Measurements from ENCODE around the gene PRRG2. TPM values are rescaled to one million over a fixed set of nuclear protein-coding genes. Genes with fewer than 3 reads are reported as not detected.

Gene PRRG2
- total RNA-seq, 1 donor from 2014 or later = 0.84 TPM

- intact Hi-C loops (cut with micrococcal nuclease) = no loop called here
- Mint-ChIP-seq H3K36me3 (ENCODE audit: low read depth) (peaks cover 14% of the 10 kb centered on the region), H3K27ac (peak overlapping the region; percentile 62), H3K4me1 (ENCODE audit: low read depth) (peaks cover 35% of the 10 kb centered on the region), H3K9me3 (no peaks in the 10 kb centered on the region), H3K4me3 (ENCODE audit: low read depth) (no peak overlapping the region), H3K27me3 (ENCODE audit: low read depth) (no peaks in the 10 kb centered on the region)
- no peak for DNase-seq (ENCODE audit: low spot score)
These were observed 32.1 kb upstream of the PRRG2 start for GRCh38 chr19:49549045-49549444.

GRCh38 chr19:49551531-49551930 lies 29.6 kb upstream of the PRRG2 start:
- Mint-ChIP-seq H3K9me3 (no peaks in the 10 kb centered on the region), H3K4me3 (ENCODE audit: low read depth) (no peak overlapping the region), H3K27ac (peak overlapping the region; percentile 46), H3K4me1 (ENCODE audit: low read depth) (peaks cover 45% of the 10 kb centered on the region), H3K36me3 (ENCODE audit: low read depth) (peaks cover 33% of the 10 kb centered on the region), H3K27me3 (ENCODE audit: low read depth) (no peaks in the 10 kb centered on the region)
- intact Hi-C loops (cut with micrococcal nuclease) = no loop called here
- DNase-seq (ENCODE audit: low spot score) = no peak

- Mint-ChIP-seq H3K4me1 (ENCODE audit: low read depth) (peaks cover 44% of the 10 kb centered on the region), H3K4me3 (ENCODE audit: low read depth) (peak overlapping the region; percentile 67), H3K27ac (peak overlapping the region; percentile 99), H3K27me3 (ENCODE audit: low read depth) (no peaks in the 10 kb centered on the region), H3K36me3 (ENCODE audit: low read depth) (peaks cover 41% of the 10 kb centered on the region), H3K9me3 (no peaks in the 10 kb centered on the region)
- no peak for DNase-seq (ENCODE audit: low spot score)
- intact Hi-C loops (cut with micrococcal nuclease) = no loop called here
These were observed 28.4 kb upstream of the PRRG2 start for GRCh38 chr19:49552749-49553148.

GRCh38 chr19:49553451-49554271 lies 27.5 kb upstream of the PRRG2 start:
- Mint-ChIP-seq H3K27ac (peak overlapping the region; percentile 99), H3K27me3 (ENCODE audit: low read depth) (no peaks in the 10 kb centered on the region), H3K36me3 (ENCODE audit: low read depth) (peaks cover 48% of the 10 kb centered on the region), H3K4me3 (ENCODE audit: low read depth) (peak overlapping the region; percentile 58), H3K9me3 (no peaks in the 10 kb centered on the region), H3K4me1 (ENCODE audit: low read depth) (peaks cover 47% of the 10 kb centered on the region)
- intact Hi-C loops (cut with micrococcal nuclease) = loop anchor here (2.0 kb wide), 1 partner anchor 15 kb away; no protein-coding TSS in a partner anchor
- no peak for DNase-seq (ENCODE audit: low spot score)

- Mint-ChIP-seq H3K4me1 (ENCODE audit: low read depth) (peaks cover 50% of the 10 kb centered on the region), H3K27ac (peak overlapping the region; percentile 99), H3K36me3 (ENCODE audit: low read depth) (peaks cover 56% of the 10 kb centered on the region), H3K27me3 (ENCODE audit: low read depth) (no peaks in the 10 kb centered on the region), H3K9me3 (no peaks in the 10 kb centered on the region), H3K4me3 (ENCODE audit: low read depth) (peak overlapping the region; percentile 55)
- intact Hi-C loops (cut with micrococcal nuclease) = loop anchor here (2.0 kb wide), 1 partner anchor 14 kb away; no protein-coding TSS in a partner anchor
- peak; percentile 48 for DNase-seq (ENCODE audit: low spot score)
These were observed 26.4 kb upstream of the PRRG2 start for GRCh38 chr19:49554701-49555181.

GRCh38 chr19:49555600-49556411 lies 25.3 kb upstream of the PRRG2 start:
- Mint-ChIP-seq H3K4me1 (ENCODE audit: low read depth) (peaks cover 61% of the 10 kb centered on the region), H3K36me3 (ENCODE audit: low read depth) (peaks cover 66% of the 10 kb centered on the region), H3K27ac (peak overlapping the region; percentile 99), H3K9me3 (no peaks in the 10 kb centered on the region), H3K27me3 (ENCODE audit: low read depth) (no peaks in the 10 kb centered on the region), H3K4me3 (ENCODE audit: low read depth) (no peak overlapping the region)
- peak; percentile 73 for DNase-seq (ENCODE audit: low spot score)
- intact Hi-C loops (cut with micrococcal nuclease) = loop anchor here (2.0 kb wide), 1 partner anchor 13 kb away; no protein-coding TSS in a partner anchor

GRCh38 chr19:49556412-49557398 lies 24.4 kb upstream of the PRRG2 start:
- DNase-seq (ENCODE audit: low spot score) = no peak
- no peaks in the 10 kb centered on the region for H3K27me3 Mint-ChIP-seq (ENCODE audit: low read depth)
- no peaks in the 10 kb centered on the region for H3K9me3 Mint-ChIP-seq
- H3K36me3 Mint-ChIP-seq (ENCODE audit: low read depth) = peaks cover 65% of the 10 kb centered on the region
- H3K4me3 Mint-ChIP-seq (ENCODE audit: low read depth) = no peak overlapping the region
- intact Hi-C loops (cut with micrococcal nuclease) = no loop called here
- H3K4me1 Mint-ChIP-seq (ENCODE audit: low read depth) = peaks cover 66% of the 10 kb centered on the region
- H3K27ac Mint-ChIP-seq = peak overlapping the region; percentile 4

GRCh38 chr19:49557641-49558325 lies 23.3 kb upstream of the PRRG2 start:
- Mint-ChIP-seq H3K4me1 (ENCODE audit: low read depth) (peaks cover 67% of the 10 kb centered on the region), H3K36me3 (ENCODE audit: low read depth) (peaks cover 63% of the 10 kb centered on the region), H3K9me3 (no peaks in the 10 kb centered on the region), H3K27ac (peak overlapping the region; percentile 59), H3K4me3 (ENCODE audit: low read depth) (peak overlapping the region; percentile 10), H3K27me3 (ENCODE audit: low read depth) (no peaks in the 10 kb centered on the region)
- intact Hi-C loops (cut with micrococcal nuclease) = no loop called here
- no peak for DNase-seq (ENCODE audit: low spot score)

- DNase-seq (ENCODE audit: low spot score) = no peak
- intact Hi-C loops (cut with micrococcal nuclease) = no loop called here
- Mint-ChIP-seq H3K36me3 (ENCODE audit: low read depth) (peaks cover 65% of the 10 kb centered on the region), H3K4me1 (ENCODE audit: low read depth) (peaks cover 66% of the 10 kb centered on the region), H3K4me3 (ENCODE audit: low read depth) (peak overlapping the region; percentile 74), H3K27me3 (ENCODE audit: low read depth) (no peaks in the 10 kb centered on the region), H3K27ac (peak overlapping the region; percentile 92), H3K9me3 (no peaks in the 10 kb centered on the region)
These were observed 22.5 kb upstream of the PRRG2 start for GRCh38 chr19:49558591-49558990.

- peaks cover 65% of the 10 kb centered on the region for H3K4me1 Mint-ChIP-seq (ENCODE audit: low read depth)
These were observed 21.7 kb upstream of the PRRG2 start for GRCh38 chr19:49559443-49559842.

GRCh38 chr19:49559928-49560327 lies 21.2 kb upstream of the PRRG2 start:
- intact Hi-C loops (cut with micrococcal nuclease) = loop anchor here (1.0 kb wide), 1 partner anchor 8 kb away; no protein-coding TSS in a partner anchor
- Mint-ChIP-seq H3K4me1 (ENCODE audit: low read depth) (peaks cover 65% of the 10 kb centered on the region), H3K27me3 (ENCODE audit: low read depth) (no peaks in the 10 kb centered on the region), H3K27ac (peak overlapping the region; percentile 92), H3K9me3 (no peaks in the 10 kb centered on the region), H3K4me3 (ENCODE audit: low read depth) (peak overlapping the region; percentile 74), H3K36me3 (ENCODE audit: low read depth) (peaks cover 67% of the 10 kb centered on the region)
- no peak for DNase-seq (ENCODE audit: low spot score)

More at GRCh38 chr19:49559443-49559842, 21.7 kb upstream of the PRRG2 start:
- no peaks in the 10 kb centered on the region for H3K9me3 Mint-ChIP-seq
- H3K27ac Mint-ChIP-seq = peak overlapping the region; percentile 92
- intact Hi-C loops (cut with micrococcal nuclease) = no loop called here
- DNase-seq (ENCODE audit: low spot score) = no peak
- no peaks in the 10 kb centered on the region for H3K27me3 Mint-ChIP-seq (ENCODE audit: low read depth)
- H3K4me3 Mint-ChIP-seq (ENCODE audit: low read depth) = peak overlapping the region; percentile 74
- H3K36me3 Mint-ChIP-seq (ENCODE audit: low read depth) = peaks cover 67% of the 10 kb centered on the region
